H1 (cell line): ENCODE data around the gene TBC1D9. TPM values are rescaled to one million over a fixed set of nuclear protein-coding genes. Genes with fewer than 3 reads are reported as not detected.

Experiments used
- TAF7 ChIP-seq: optimal IDR thresholded peaks from 2 replicates; pipeline ENCODE3; 2011; ENCODE audit warnings: low read depth, mild to moderate bottlenecking, inconsistent platforms, low read length, moderate library complexity, borderline replicate concordance
- polyA plus RNA-seq, 7 experiments: library from polyadenylated mRNA; depleted of rRNA in 3 of 7; stranded (reverse) in 5 of 7; unstranded in 2 of 7; fragments of >200 nt in 5 of 7; fragments of 200-250 nt in 2 of 7; gene quantifications; 1 replicate in 5 of 7; 2 replicates in 1 of 7; 4 replicates in 1 of 7; pipeline versions ENCODE4 v1.2.1 to v1.2.3, GENCODE V29; 2011 to 2013; ENCODE audit warnings: missing spikeins in 2 of 7, mixed read lengths in 2 of 7
- total RNA-seq: library from RNA; stranded (reverse); fragmentation: NEBNext Ultra II Directional; extraction: Animal tissue kit (Norgen Biotek cat#: 25700); gene quantifications from 2 replicates; pipeline ENCODE4 v1.2.1, GENCODE V29; 2021

Gene TBC1D9
- total and polyA plus RNA-seq, 2 of the 8 experiments (the other 6 are each of a cell fraction or from before 2014, with no cell fraction given): 0.94 to 1.0 TPM

GRCh38 chr4:140688711-140689598, 67.2 kb downstream of the TBC1D9 start (continued):
- TF ChIP-seq TAF7: no peak
